ENCODE results near the gene TBC1D30. TPM values are rescaled to one million over a fixed set of nuclear protein-coding genes. Genes with fewer than 3 reads are reported as not detected.

The TBC1D30 gene
- total RNA-seq, 1 experiment from 2014 or later: 8.9 TPM

GRCh38 chr12:64860446-64860998 is 36.1 kb downstream of the TBC1D30 start:
- DNase-seq (ENCODE audit: low read depth, low spot score) (no peak), ATAC-seq (no peak)
- POLR2A ChIA-PET: no interaction called here
- Histone ChIP-seq H3K9me3 (ENCODE audit: control insufficient read depth, insufficient read depth, low read depth, low read length) (no peaks in the 10 kb centered on the region), H3K36me3 (ENCODE audit: control insufficient read depth, insufficient read depth, low read length) (no peaks in the 10 kb centered on the region), H3K27ac (ENCODE audit: low read length) (no peak overlapping the region), H3K4me3 (ENCODE audit: low read depth in 2 of 2, low read length in 2 of 2) (no peak overlapping the region), H3K4me1 (ENCODE audit: control insufficient read depth, insufficient read depth, low read length) (no peaks in the 10 kb centered on the region), H3K27me3 (ENCODE audit: control insufficient read depth, insufficient read depth, low read length) (peaks cover 4% of the 10 kb centered on the region)
- intact Hi-C loops (cut with micrococcal nuclease; ENCODE audit: unreplicated experiment): no loop called here
- no TSS peak for BruUV-seq (replicated peaks)
- TF ChIP-seq CTCF (IDR thresholded peaks at IDR 0.05) (no peak), SIN3A (IDR thresholded peaks at IDR 0.05; ENCODE audit: borderline replicate concordance, insufficient read depth, low read depth, low read length) (no peak), POLR2AphosphoS5 (IDR thresholded peaks at IDR 0.05; ENCODE audit: low read depth, low read length) (no peak), TCF7L2 (IDR thresholded peaks at IDR 0.05; ENCODE audit: low read depth, low read length) (no peak)
- CTCF ChIA-PET: no interaction called here
- in situ Hi-C loops (cut with HindIII; ENCODE audit: low pct_unique_long_range_greater_than_20kb, low sequenced_read_pairs): no loop called here

- H3K4me3 ChIP-seq (ENCODE audit: low read depth in 2 of 2, low read length in 2 of 2): no peak overlapping the region
- DNase-seq (ENCODE audit: low read depth, low spot score) (no peak), ATAC-seq (no peak)
- no TSS peak for BruUV-seq (replicated peaks)
- H3K36me3 ChIP-seq (ENCODE audit: control insufficient read depth, insufficient read depth, low read length): no peaks in the 10 kb centered on the region
- no peaks in the 10 kb centered on the region for H3K9me3 ChIP-seq (ENCODE audit: control insufficient read depth, insufficient read depth, low read depth, low read length)
- intact Hi-C loops (cut with micrococcal nuclease; ENCODE audit: unreplicated experiment): no loop called here
- no peak for TF ChIP-seq TCF7L2 (IDR thresholded peaks at IDR 0.05; ENCODE audit: low read depth, low read length)
- H3K27ac ChIP-seq (ENCODE audit: low read length): no peak overlapping the region
- ChIA-PET CTCF (no interaction called here), POLR2A (no interaction called here)
- H3K27me3 ChIP-seq (ENCODE audit: control insufficient read depth, insufficient read depth, low read length): peaks cover 4% of the 10 kb centered on the region
- no peaks in the 10 kb centered on the region for H3K4me1 ChIP-seq (ENCODE audit: control insufficient read depth, insufficient read depth, low read length)
- in situ Hi-C loops (cut with HindIII; ENCODE audit: low pct_unique_long_range_greater_than_20kb, low sequenced_read_pairs): no loop called here
These were observed 39.9 kb downstream of the TBC1D30 start for GRCh38 chr12:64864319-64864718.

- no TSS peak for BruUV-seq (replicated peaks)
- no peaks in the 10 kb centered on the region for H3K36me3 ChIP-seq (ENCODE audit: control insufficient read depth, insufficient read depth, low read length)
- no peak overlapping the region for H3K4me3 ChIP-seq (ENCODE audit: low read depth in 2 of 2, low read length in 2 of 2)
- no peaks in the 10 kb centered on the region for H3K4me1 ChIP-seq (ENCODE audit: control insufficient read depth, insufficient read depth, low read length)
- CTCF ChIA-PET: no interaction called here
- H3K9me3 ChIP-seq (ENCODE audit: control insufficient read depth, insufficient read depth, low read depth, low read length): no peaks in the 10 kb centered on the region
- ATAC-seq (no peak), DNase-seq (ENCODE audit: low read depth, low spot score) (no peak)
- H3K27me3 ChIP-seq (ENCODE audit: control insufficient read depth, insufficient read depth, low read length): peaks cover 2% of the 10 kb centered on the region; the same call in 1 of the 2 replicates
- intact Hi-C loops (cut with micrococcal nuclease; ENCODE audit: unreplicated experiment) (no loop called here), in situ Hi-C loops (cut with HindIII; ENCODE audit: low pct_unique_long_range_greater_than_20kb, low sequenced_read_pairs) (no loop called here)
- no peak for TF ChIP-seq SIN3A (IDR thresholded peaks at IDR 0.05; ENCODE audit: borderline replicate concordance, insufficient read depth, low read depth, low read length)
- TF ChIP-seq POLR2AphosphoS5 (IDR thresholded peaks at IDR 0.05; ENCODE audit: low read depth, low read length): no peak
- TF ChIP-seq TCF7L2 (IDR thresholded peaks at IDR 0.05; ENCODE audit: low read depth, low read length): no peak
- POLR2A ChIA-PET: no interaction called here
- H3K27ac ChIP-seq (ENCODE audit: low read length): no peak overlapping the region
These were observed 50.7 kb downstream of the TBC1D30 start for GRCh38 chr12:64875186-64875585.

GRCh38 chr12:64876388-64877071 is 52.1 kb downstream of the TBC1D30 start:
- Histone ChIP-seq H3K36me3 (ENCODE audit: control insufficient read depth, insufficient read depth, low read length) (no peaks in the 10 kb centered on the region), H3K4me1 (ENCODE audit: control insufficient read depth, insufficient read depth, low read length) (no peaks in the 10 kb centered on the region), H3K9me3 (ENCODE audit: control insufficient read depth, insufficient read depth, low read depth, low read length) (no peaks in the 10 kb centered on the region), H3K27me3 (ENCODE audit: control insufficient read depth, insufficient read depth, low read length) (peaks cover 2% of the 10 kb centered on the region; the same call in 1 of the 2 replicates), H3K27ac (ENCODE audit: low read length) (no peak overlapping the region), H3K4me3 (ENCODE audit: low read depth in 2 of 2, low read length in 2 of 2) (no peak overlapping the region)
- no TSS peak for BruUV-seq (replicated peaks)
- TF ChIP-seq REST (IDR thresholded peaks at IDR 0.05; ENCODE audit: insufficient read depth in 1 of 2, low read depth in 2 of 2, low read length in 1 of 2) (no peak), CTCF (IDR thresholded peaks at IDR 0.05) (no peak), SIN3A (IDR thresholded peaks at IDR 0.05; ENCODE audit: borderline replicate concordance, insufficient read depth, low read depth, low read length) (no peak), POLR2AphosphoS5 (IDR thresholded peaks at IDR 0.05; ENCODE audit: low read depth, low read length) (no peak), TCF7L2 (IDR thresholded peaks at IDR 0.05; ENCODE audit: low read depth, low read length) (no peak)
- in situ Hi-C loops (cut with HindIII; ENCODE audit: low pct_unique_long_range_greater_than_20kb, low sequenced_read_pairs): no loop called here
- DNase-seq (ENCODE audit: low read depth, low spot score): no peak
- ChIA-PET CTCF (no interaction called here), POLR2A (no interaction called here)
- intact Hi-C loops (cut with micrococcal nuclease; ENCODE audit: unreplicated experiment): no loop called here
- no peak for ATAC-seq

Data from Panc1 (cell line).